ENCODE data around the gene TMEM169.

DNA sequence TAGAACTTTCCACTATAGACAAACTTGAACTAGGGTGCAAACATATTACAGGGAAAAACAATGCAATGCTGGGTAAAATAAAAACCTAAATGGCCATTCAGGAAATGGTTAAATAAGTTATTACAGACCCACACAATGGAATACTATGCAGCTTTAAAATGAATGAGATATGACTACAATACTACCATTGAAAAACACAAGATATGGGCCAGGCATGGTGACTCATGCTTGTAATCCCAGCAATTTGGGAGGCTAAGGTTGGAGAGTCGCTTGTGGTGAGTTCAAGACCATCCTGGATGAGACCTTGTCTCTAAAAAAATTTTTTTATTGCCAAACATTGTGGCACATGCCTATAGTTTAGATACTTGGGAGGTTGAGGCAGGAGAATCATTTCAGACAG, 6.9 kb upstream of the TMEM169 start:
- TF ChIP-seq, protein P1, sequence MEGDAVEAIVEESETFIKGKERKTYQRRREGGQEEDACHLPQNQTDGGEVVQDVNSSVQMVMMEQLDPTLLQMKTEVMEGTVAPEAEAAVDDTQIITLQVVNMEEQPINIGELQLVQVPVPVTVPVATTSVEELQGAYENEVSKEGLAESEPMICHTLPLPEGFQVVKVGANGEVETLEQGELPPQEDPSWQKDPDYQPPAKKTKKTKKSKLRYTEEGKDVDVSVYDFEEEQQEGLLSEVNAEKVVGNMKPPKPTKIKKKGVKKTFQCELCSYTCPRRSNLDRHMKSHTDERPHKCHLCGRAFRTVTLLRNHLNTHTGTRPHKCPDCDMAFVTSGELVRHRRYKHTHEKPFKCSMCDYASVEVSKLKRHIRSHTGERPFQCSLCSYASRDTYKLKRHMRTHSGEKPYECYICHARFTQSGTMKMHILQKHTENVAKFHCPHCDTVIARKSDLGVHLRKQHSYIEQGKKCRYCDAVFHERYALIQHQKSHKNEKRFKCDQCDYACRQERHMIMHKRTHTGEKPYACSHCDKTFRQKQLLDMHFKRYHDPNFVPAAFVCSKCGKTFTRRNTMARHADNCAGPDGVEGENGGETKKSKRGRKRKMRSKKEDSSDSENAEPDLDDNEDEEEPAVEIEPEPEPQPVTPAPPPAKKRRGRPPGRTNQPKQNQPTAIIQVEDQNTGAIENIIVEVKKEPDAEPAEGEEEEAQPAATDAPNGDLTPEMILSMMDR (IDR thresholded peaks at IDR 0.05; ENCODE audit: low read depth, low read length, missing input control), result no peak
- TF ChIP-seq GABPA (IDR thresholded peaks at IDR 0.05 in 1 of 2, conservative IDR thresholded peaks at IDR 0.05 in 1 of 2) (no peak), RAD21 (IDR thresholded peaks at IDR 0.05) (no peak)
- TF ChIP-seq, protein P2, sequence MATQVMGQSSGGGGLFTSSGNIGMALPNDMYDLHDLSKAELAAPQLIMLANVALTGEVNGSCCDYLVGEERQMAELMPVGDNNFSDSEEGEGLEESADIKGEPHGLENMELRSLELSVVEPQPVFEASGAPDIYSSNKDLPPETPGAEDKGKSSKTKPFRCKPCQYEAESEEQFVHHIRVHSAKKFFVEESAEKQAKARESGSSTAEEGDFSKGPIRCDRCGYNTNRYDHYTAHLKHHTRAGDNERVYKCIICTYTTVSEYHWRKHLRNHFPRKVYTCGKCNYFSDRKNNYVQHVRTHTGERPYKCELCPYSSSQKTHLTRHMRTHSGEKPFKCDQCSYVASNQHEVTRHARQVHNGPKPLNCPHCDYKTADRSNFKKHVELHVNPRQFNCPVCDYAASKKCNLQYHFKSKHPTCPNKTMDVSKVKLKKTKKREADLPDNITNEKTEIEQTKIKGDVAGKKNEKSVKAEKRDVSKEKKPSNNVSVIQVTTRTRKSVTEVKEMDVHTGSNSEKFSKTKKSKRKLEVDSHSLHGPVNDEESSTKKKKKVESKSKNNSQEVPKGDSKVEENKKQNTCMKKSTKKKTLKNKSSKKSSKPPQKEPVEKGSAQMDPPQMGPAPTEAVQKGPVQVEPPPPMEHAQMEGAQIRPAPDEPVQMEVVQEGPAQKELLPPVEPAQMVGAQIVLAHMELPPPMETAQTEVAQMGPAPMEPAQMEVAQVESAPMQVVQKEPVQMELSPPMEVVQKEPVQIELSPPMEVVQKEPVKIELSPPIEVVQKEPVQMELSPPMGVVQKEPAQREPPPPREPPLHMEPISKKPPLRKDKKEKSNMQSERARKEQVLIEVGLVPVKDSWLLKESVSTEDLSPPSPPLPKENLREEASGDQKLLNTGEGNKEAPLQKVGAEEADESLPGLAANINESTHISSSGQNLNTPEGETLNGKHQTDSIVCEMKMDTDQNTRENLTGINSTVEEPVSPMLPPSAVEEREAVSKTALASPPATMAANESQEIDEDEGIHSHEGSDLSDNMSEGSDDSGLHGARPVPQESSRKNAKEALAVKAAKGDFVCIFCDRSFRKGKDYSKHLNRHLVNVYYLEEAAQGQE (IDR thresholded peaks at IDR 0.05), result no peak
- TF ChIP-seq, protein P3, sequence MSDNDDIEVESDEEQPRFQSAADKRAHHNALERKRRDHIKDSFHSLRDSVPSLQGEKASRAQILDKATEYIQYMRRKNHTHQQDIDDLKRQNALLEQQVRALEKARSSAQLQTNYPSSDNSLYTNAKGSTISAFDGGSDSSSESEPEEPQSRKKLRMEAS (IDR thresholded peaks at IDR 0.05), result no peak
